MCF 10A (cell line): ENCODE results near the gene ADNP2. TPM values are rescaled to one million over a fixed set of nuclear protein-coding genes. Genes with fewer than 3 reads are reported as not detected.

Experiments used
- BruUV-seq: library from RNA; stranded (reverse); fragments of 400-500 nt; replicated peaks from 2 replicates; lab custom pipeline; 2021; lab: Mats Ljungman, UMichigan
- CTCF ChIA-PET: fragments of 300-600 bp; sonication (Branson Sonifier 250); formaldehyde crosslinking; extraction: SDS; loops from one replicate; lab custom pipeline; 2021; ENCODE audit warnings: antibody characterized with exemption, inconsistent platforms; lab: Yijun Ruan, JAX
- POLR2A ChIA-PET: fragments of 300-600, 350-650 bp; sonication (Branson Sonifier 250); formaldehyde crosslinking; extraction: SDS; loops from one replicate; lab custom pipeline; 2020; ENCODE audit warnings: antibody characterized with exemption, inconsistent platforms; lab: Yijun Ruan, JAX
- DNase-seq: peaks from one replicate; pipeline ENCODE4 v3.0.0-alpha.2; 2018; ENCODE audit not compliant: unreplicated experiment
- H3K27ac Mint-ChIP-seq: one replicate; pipeline ENCODE4 v1.8.0; 2022; ENCODE audit warnings: mild to moderate bottlenecking, low read depth, mixed read lengths; ENCODE audit not compliant: unreplicated experiment
- H3K27me3 Mint-ChIP-seq: one replicate; pipeline ENCODE4 v1.8.0; 2022; ENCODE audit warnings: mixed read lengths; ENCODE audit not compliant: insufficient read depth, unreplicated experiment
- H3K36me3 Mint-ChIP-seq: one replicate; pipeline ENCODE4 v1.8.0; 2022; ENCODE audit warnings: mild to moderate bottlenecking, moderate library complexity, mixed read lengths; ENCODE audit not compliant: insufficient read depth, unreplicated experiment
- H3K4me1 Mint-ChIP-seq: one replicate; pipeline ENCODE4 v1.8.0; 2022; ENCODE audit warnings: mixed read lengths; ENCODE audit not compliant: insufficient read depth, unreplicated experiment
- H3K4me3 Mint-ChIP-seq: one replicate; pipeline ENCODE4 v1.8.0; 2022; ENCODE audit warnings: mild to moderate bottlenecking, moderate library complexity, mixed read lengths; ENCODE audit not compliant: unreplicated experiment
- H3K9me3 Mint-ChIP-seq: one replicate; pipeline ENCODE4 v1.8.0; 2022; ENCODE audit warnings: mixed read lengths; ENCODE audit not compliant: unreplicated experiment
- intact Hi-C: fragments of 100-400 bp; cut with micrococcal nuclease; formaldehyde crosslinking; loops from 2 replicates; pipeline ENCODE4 v1.14.1; 2022
- total RNA-seq: library from RNA; stranded (reverse); gene quantifications from 2 replicates; pipeline ENCODE4 v1.2.3, GENCODE V29; 2022
- TF ChIP-seq, protein P1 (sequence below): fragments of 200-600 bp; IDR thresholded peaks from one replicate; pipeline ENCODE4 v1.8.0; 2022; ENCODE audit warnings: antibody characterized with exemption, mild to moderate bottlenecking; ENCODE audit not compliant: unreplicated experiment

The ADNP2 gene
- total RNA-seq, 1 experiment from 2014 or later = 19.6 TPM

- no peaks in the 10 kb centered on the region for H3K9me3 Mint-ChIP-seq
- TF ChIP-seq, protein P1, sequence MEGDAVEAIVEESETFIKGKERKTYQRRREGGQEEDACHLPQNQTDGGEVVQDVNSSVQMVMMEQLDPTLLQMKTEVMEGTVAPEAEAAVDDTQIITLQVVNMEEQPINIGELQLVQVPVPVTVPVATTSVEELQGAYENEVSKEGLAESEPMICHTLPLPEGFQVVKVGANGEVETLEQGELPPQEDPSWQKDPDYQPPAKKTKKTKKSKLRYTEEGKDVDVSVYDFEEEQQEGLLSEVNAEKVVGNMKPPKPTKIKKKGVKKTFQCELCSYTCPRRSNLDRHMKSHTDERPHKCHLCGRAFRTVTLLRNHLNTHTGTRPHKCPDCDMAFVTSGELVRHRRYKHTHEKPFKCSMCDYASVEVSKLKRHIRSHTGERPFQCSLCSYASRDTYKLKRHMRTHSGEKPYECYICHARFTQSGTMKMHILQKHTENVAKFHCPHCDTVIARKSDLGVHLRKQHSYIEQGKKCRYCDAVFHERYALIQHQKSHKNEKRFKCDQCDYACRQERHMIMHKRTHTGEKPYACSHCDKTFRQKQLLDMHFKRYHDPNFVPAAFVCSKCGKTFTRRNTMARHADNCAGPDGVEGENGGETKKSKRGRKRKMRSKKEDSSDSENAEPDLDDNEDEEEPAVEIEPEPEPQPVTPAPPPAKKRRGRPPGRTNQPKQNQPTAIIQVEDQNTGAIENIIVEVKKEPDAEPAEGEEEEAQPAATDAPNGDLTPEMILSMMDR = no peak
- no peak for DNase-seq
- H3K4me3 Mint-ChIP-seq = no peak overlapping the region
- intact Hi-C loops = no loop called here
- H3K4me1 Mint-ChIP-seq = no peaks in the 10 kb centered on the region
- H3K27ac Mint-ChIP-seq = no peak overlapping the region
- no TSS peak for BruUV-seq
- ChIA-PET POLR2A (no interaction called here), CTCF (interaction anchor here (0.5 to 1.9 kb wide), 2 partner anchors 8 to 17 kb away, joined by 3 to 6 read pairs; no protein-coding TSS in a partner anchor)
- no peaks in the 10 kb centered on the region for H3K27me3 Mint-ChIP-seq
- H3K36me3 Mint-ChIP-seq = peaks cover 17% of the 10 kb centered on the region
These were observed 80.4 kb downstream of the ADNP2 start for GRCh38 chr18:80189531-80189865.

Other genes starting within 250 kb of the ADNP2 start
- gene SLC66A2, start 157.6 kb upstream of the ADNP2 start, total RNA-seq = 21.7 and 24.5 TPM in 2 replicates
- 46.6 and 49.4 TPM in 2 replicates for gene HSBP1L1, start 144.6 kb upstream of the ADNP2 start, total RNA-seq
- 207 and 245 TPM in 2 replicates for gene TXNL4A, start 120.7 kb upstream of the ADNP2 start, total RNA-seq
- gene RBFA, start 74.8 kb upstream of the ADNP2 start, total RNA-seq = 38.2 and 47.4 TPM in 2 replicates
- 8.1 and 8.2 TPM in 2 replicates for gene PARD6G, start 138.3 kb downstream of the ADNP2 start, total RNA-seq